Choroid plexus epithelial cell (primary cell): ENCODE results near the gene FHL1.

Experiments
- DNase-seq: peaks from one replicate; pipeline ENCODE4 v3.0.0-alpha.2; 2010; ENCODE audit warnings: low read depth
- H3K4me3 ChIP-seq: 2 replicates; pipeline ENCODE4 v1.5.1; 2011; ENCODE audit warnings: low read depth, mild to moderate bottlenecking, control low read depth, low read length, moderate library complexity
- TF ChIP-seq, protein P1 (sequence below): conservative IDR thresholded peaks from 2 replicates; pipeline ENCODE4 v1.5.1; 2011; ENCODE audit warnings: low read depth, mild to moderate bottlenecking, control low read depth, inconsistent platforms, low read length, moderate library complexity

The FHL1 gene

GRCh38 chrX:136259543-136259942, 112.2 kb downstream of the FHL1 start:
- peak; percentile 78 for DNase-seq
- TF ChIP-seq, protein P1, sequence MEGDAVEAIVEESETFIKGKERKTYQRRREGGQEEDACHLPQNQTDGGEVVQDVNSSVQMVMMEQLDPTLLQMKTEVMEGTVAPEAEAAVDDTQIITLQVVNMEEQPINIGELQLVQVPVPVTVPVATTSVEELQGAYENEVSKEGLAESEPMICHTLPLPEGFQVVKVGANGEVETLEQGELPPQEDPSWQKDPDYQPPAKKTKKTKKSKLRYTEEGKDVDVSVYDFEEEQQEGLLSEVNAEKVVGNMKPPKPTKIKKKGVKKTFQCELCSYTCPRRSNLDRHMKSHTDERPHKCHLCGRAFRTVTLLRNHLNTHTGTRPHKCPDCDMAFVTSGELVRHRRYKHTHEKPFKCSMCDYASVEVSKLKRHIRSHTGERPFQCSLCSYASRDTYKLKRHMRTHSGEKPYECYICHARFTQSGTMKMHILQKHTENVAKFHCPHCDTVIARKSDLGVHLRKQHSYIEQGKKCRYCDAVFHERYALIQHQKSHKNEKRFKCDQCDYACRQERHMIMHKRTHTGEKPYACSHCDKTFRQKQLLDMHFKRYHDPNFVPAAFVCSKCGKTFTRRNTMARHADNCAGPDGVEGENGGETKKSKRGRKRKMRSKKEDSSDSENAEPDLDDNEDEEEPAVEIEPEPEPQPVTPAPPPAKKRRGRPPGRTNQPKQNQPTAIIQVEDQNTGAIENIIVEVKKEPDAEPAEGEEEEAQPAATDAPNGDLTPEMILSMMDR, result no peak
- no peak overlapping the region for H3K4me3 ChIP-seq

DNA sequence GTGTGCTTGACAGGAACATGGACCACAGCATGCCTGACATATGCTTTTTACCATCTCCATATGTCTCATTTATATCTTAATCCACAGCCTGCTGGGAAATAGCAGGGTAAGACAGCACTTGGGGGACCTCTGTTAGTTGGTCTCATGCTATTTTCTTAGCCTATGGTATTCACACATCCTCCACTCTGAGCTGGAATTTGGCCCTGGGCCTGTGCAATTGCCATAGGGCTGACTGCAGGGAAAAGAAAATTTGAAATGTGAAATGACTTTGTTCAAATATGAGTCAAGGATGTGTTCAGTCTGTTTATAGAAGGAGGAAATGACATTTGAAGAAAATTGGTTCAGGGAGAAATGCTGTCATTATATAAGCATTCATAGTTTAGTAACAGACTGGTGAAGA, 113.4 kb downstream of the FHL1 start:
- no peak overlapping the region for H3K4me3 ChIP-seq
- DNase-seq, result peak; percentile 83
- TF ChIP-seq, protein P1, result no peak
